ENCODE data around the gene PRUNE1. TPM values are rescaled to one million over a fixed set of nuclear protein-coding genes. Genes with fewer than 3 reads are reported as not detected.

PRUNE1 gene
- total RNA-seq, 1 experiment from 2014 or later: 19.3 TPM

DNA sequence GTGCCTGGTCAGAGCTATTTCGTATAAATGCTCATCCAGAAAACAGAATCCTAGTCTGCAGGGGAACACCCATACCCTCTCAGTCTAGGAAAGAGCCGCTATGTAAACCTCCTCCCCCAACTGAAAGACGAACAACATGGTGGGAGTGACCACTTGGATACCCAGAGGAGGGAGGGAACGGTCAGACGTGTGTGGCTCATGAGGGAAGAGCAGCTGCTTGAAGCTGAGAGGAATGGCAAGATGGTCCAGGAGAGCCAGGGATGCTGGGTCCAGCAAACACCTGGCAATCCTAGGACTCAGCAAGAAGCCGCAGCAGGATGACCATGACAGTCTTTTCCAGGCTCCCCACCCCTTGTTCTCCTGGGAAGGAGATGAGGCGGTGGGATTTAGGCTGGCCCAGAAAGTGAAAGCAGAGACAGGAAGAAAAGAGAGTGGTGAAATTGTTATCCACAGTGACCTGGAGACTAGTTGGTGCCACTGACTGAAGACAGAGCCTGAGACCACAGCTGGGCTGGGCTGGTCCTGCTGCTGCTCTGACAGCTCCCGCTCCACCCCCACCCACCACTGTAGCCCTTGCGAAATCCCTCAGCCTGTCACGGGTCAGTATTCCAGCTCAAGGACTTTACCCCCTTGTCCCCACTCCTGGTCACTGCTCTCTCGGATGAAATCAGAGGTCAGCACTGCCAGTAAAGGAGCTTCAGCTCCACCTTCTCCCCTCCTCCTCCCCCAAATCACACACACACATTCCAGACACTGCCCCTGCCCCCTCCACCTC is 37.3 kb upstream of the PRUNE1 start:
- Histone ChIP-seq H3K36me3 (ENCODE audit: insufficient read depth, low read length, poor library complexity, severe bottlenecking) (peaks cover 32% of the 10 kb centered on the region), H3K9me3 (ENCODE audit: low read depth, low read length, poor library complexity, severe bottlenecking) (no peaks in the 10 kb centered on the region), H3K4me3 (ENCODE audit: low read depth, low read length, poor library complexity, severe bottlenecking) (no peak overlapping the region), H3K27me3 (replicated peaks; ENCODE audit: insufficient read depth, low read depth, low read length, poor library complexity) (no peaks in the 10 kb centered on the region), H3K27ac (ENCODE audit: low read depth, low read length, poor library complexity, severe bottlenecking) (peak overlapping the region; percentile 97), H3K4me1 (ENCODE audit: insufficient read depth, low read length, poor library complexity, severe bottlenecking) (peaks cover 23% of the 10 kb centered on the region)
- TF ChIP-seq, protein P1, sequence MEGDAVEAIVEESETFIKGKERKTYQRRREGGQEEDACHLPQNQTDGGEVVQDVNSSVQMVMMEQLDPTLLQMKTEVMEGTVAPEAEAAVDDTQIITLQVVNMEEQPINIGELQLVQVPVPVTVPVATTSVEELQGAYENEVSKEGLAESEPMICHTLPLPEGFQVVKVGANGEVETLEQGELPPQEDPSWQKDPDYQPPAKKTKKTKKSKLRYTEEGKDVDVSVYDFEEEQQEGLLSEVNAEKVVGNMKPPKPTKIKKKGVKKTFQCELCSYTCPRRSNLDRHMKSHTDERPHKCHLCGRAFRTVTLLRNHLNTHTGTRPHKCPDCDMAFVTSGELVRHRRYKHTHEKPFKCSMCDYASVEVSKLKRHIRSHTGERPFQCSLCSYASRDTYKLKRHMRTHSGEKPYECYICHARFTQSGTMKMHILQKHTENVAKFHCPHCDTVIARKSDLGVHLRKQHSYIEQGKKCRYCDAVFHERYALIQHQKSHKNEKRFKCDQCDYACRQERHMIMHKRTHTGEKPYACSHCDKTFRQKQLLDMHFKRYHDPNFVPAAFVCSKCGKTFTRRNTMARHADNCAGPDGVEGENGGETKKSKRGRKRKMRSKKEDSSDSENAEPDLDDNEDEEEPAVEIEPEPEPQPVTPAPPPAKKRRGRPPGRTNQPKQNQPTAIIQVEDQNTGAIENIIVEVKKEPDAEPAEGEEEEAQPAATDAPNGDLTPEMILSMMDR (conservative IDR thresholded peaks at IDR 0.05; ENCODE audit: low read depth, low read length): no peak
- TF ChIP-seq EZH2 (IDR thresholded peaks at IDR 0.05; ENCODE audit: borderline replicate concordance, low read depth, low read length, poor library complexity, severe bottlenecking): no peak
- DNase-seq (ENCODE audit: low spot score): no peak
- no TSS peak for BruUV-seq (replicated peaks)
- POLR2A ChIA-PET (ENCODE audit: low non-redundant PET): interaction anchor here (0.6 kb wide), 2 partner anchors 61 to 515 kb away, joined by 3 to 4 read pairs; no protein-coding TSS in a partner anchor
- intact Hi-C loops (cut with micrococcal nuclease; ENCODE audit: unreplicated experiment): loop anchor here (10.0 kb wide), 1 partner anchor 406 kb away; no protein-coding TSS in a partner anchor
- CTCF ChIA-PET: no interaction called here

DNA sequence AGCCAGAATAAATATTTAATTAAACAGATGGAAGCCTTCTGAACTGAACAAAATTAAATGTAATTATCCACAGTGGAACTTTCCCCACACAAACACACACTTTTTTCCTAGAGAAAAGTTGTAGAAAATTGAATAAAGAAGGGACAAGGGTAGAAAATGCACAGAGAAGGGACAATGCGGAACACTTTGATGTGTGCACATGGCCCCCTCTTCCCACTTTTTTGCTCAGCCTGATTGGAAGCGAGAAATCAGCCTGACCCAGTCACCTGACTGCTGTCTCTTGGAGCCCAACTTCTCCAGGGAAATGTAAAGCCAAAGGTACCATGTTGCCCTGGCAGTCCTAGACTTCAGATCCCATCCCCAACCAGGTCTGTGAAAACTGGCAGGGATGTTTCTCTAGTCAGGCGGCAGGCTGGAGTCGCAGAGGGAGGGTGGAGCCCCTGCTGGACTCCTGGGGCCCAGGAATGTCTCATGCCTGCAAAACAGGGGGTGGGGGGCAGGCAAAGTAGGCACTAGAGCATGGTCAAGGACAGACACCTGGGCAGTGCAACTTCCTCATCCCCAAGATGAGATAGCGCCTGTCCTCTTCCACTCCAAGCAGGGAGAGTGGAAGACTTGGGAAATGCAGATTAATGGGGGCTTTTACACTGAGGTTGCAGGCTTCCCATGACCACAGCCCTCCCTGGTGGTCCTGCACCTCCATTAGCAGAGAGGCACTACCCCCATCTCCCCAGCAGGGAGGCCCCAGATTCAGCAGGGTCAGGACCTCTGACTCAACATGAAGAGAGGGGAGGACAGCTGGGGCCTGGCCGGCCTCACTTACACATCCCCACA is 36.4 kb upstream of the PRUNE1 start:
- peak overlapping the region; percentile 97 for H3K27ac ChIP-seq (ENCODE audit: low read depth, low read length, poor library complexity, severe bottlenecking)

DNA sequence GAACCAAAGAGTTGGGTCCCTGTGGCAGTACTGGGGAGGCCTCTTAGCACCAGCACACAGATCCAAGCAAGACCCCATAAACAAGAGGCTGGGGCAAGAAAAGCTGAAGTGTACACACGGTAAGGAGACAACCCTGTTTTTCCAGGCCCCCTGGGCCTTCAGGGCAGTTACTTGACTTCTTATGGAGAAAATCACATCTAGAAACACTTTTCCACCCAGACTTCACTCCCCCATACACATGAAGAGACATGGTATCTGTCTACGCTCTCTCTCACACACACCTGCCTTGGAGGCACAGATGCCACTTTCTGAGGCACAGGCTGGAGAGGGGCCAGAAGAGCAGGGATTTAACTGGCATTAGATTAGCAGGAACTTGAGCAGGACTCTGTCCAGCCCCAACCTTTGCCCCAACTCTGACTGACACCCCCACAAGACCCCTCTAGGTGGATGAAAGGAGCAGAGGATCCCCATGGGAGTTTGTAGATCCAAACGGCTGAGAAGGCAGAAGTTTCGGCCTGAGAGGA is 35.8 kb upstream of the PRUNE1 start:
- H3K9me3 ChIP-seq (ENCODE audit: low read depth, low read length, poor library complexity, severe bottlenecking): no peaks in the 10 kb centered on the region
- DNase-seq (ENCODE audit: low spot score): no peak
- no peaks in the 10 kb centered on the region for H3K27me3 ChIP-seq (replicated peaks; ENCODE audit: insufficient read depth, low read depth, low read length, poor library complexity)
- TF ChIP-seq, protein P1 (conservative IDR thresholded peaks at IDR 0.05; ENCODE audit: low read depth, low read length): no peak
- TF ChIP-seq EZH2 (IDR thresholded peaks at IDR 0.05; ENCODE audit: borderline replicate concordance, low read depth, low read length, poor library complexity, severe bottlenecking): no peak
- no TSS peak for BruUV-seq (replicated peaks)
- CTCF ChIA-PET: no interaction called here
- POLR2A ChIA-PET (ENCODE audit: low non-redundant PET): no interaction called here
- peak overlapping the region; percentile 97 for H3K27ac ChIP-seq (ENCODE audit: low read depth, low read length, poor library complexity, severe bottlenecking)
- intact Hi-C loops (cut with micrococcal nuclease; ENCODE audit: unreplicated experiment): loop anchor here (10.0 kb wide), 1 partner anchor 408 kb away; no protein-coding TSS in a partner anchor
- H3K4me1 ChIP-seq (ENCODE audit: insufficient read depth, low read length, poor library complexity, severe bottlenecking): peaks cover 37% of the 10 kb centered on the region
- H3K4me3 ChIP-seq (ENCODE audit: low read depth, low read length, poor library complexity, severe bottlenecking): peak overlapping the region; percentile 94
- peaks cover 17% of the 10 kb centered on the region for H3K36me3 ChIP-seq (ENCODE audit: insufficient read depth, low read length, poor library complexity, severe bottlenecking)

More for the DNA sequence above, 36.4 kb upstream of the PRUNE1 start:
- no peak for TF ChIP-seq EZH2 (IDR thresholded peaks at IDR 0.05; ENCODE audit: borderline replicate concordance, low read depth, low read length, poor library complexity, severe bottlenecking)
- TF ChIP-seq, protein P1 (conservative IDR thresholded peaks at IDR 0.05; ENCODE audit: low read depth, low read length): no peak
- Histone ChIP-seq H3K36me3 (ENCODE audit: insufficient read depth, low read length, poor library complexity, severe bottlenecking) (peaks cover 24% of the 10 kb centered on the region), H3K4me1 (ENCODE audit: insufficient read depth, low read length, poor library complexity, severe bottlenecking) (peaks cover 31% of the 10 kb centered on the region), H3K4me3 (ENCODE audit: low read depth, low read length, poor library complexity, severe bottlenecking) (peak overlapping the region; percentile 94), H3K27me3 (replicated peaks; ENCODE audit: insufficient read depth, low read depth, low read length, poor library complexity) (no peaks in the 10 kb centered on the region), H3K9me3 (ENCODE audit: low read depth, low read length, poor library complexity, severe bottlenecking) (no peaks in the 10 kb centered on the region)
- intact Hi-C loops (cut with micrococcal nuclease; ENCODE audit: unreplicated experiment): loop anchor here (10.0 kb wide), 1 partner anchor 407 kb away; no protein-coding TSS in a partner anchor
- no peak for DNase-seq (ENCODE audit: low spot score)
- POLR2A ChIA-PET (ENCODE audit: low non-redundant PET): no interaction called here
- BruUV-seq (replicated peaks): TSS peak; percentile 22
- CTCF ChIA-PET: no interaction called here
